GM23338 (cell line): ENCODE results near the gene RBP2. TPM values are rescaled to one million over a fixed set of nuclear protein-coding genes. Genes with fewer than 3 reads are reported as not detected.

Experiments
- ATAC-seq: fragments of 200-7000 bp; cut with Tn5 transposase; 3 replicates; pipeline ENCODE4 v1.9.1; 2020
- DNase-seq: peaks from one replicate; pipeline ENCODE4 v3.0.0-alpha.2; 2015; ENCODE audit warnings: low spot score
- H2AFZ ChIP-seq: fragments of 200-600 bp; sonication (generic); 2 replicates; pipeline ENCODE4 v1.8.0; 2016; ENCODE audit warnings: antibody characterized with exemption, mild to moderate bottlenecking, moderate library complexity
- H3F3A ChIP-seq: fragments of 200-600 bp; sonication (generic); replicated peaks from 2 replicates; pipeline ENCODE4 v1.8.0; 2017; ENCODE audit warnings: antibody characterized with exemption, mixed run types, low read depth
- H3K27ac ChIP-seq: fragments of 200-600 bp; sonication (generic); 2 replicates; pipeline ENCODE4 v1.6.1; 2016; ENCODE audit warnings: low read depth
- H3K27me3 ChIP-seq: fragments of 200-600 bp; sonication (generic); 2 replicates; pipeline ENCODE4 v1.8.0; 2016; ENCODE audit warnings: mild to moderate bottlenecking, mixed run types, moderate library complexity; ENCODE audit not compliant: insufficient read depth
- H3K36me3 ChIP-seq: fragments of 200-600 bp; sonication (generic); 2 replicates; pipeline ENCODE4 v1.8.0; 2016; ENCODE audit warnings: mild to moderate bottlenecking; ENCODE audit not compliant: insufficient read depth
- H3K4me1 ChIP-seq: fragments of 200-600 bp; sonication (generic); 2 replicates; pipeline ENCODE4 v1.8.0; 2016; ENCODE audit warnings: mild to moderate bottlenecking, moderate library complexity; ENCODE audit not compliant: insufficient read depth
- H3K4me2 ChIP-seq: fragments of 200-600 bp; sonication (generic); 2 replicates; pipeline ENCODE4 v1.7.1; 2017; ENCODE audit warnings: mixed run types
- H3K4me3 ChIP-seq: fragments of 200-600 bp; sonication (generic); 2 replicates; pipeline ENCODE4 v1.6.1; 2016; ENCODE audit warnings: mixed run types
- H3K79me2 ChIP-seq: fragments of 200-600 bp; sonication (generic); replicated peaks from 2 replicates; pipeline ENCODE4 v1.8.0; 2017; ENCODE audit warnings: mild to moderate bottlenecking; ENCODE audit not compliant: insufficient read depth
- H3K9me2 ChIP-seq: fragments of 200-600 bp; sonication (generic); 2 replicates; pipeline ENCODE4 v1.8.0; 2017; ENCODE audit not compliant: insufficient read depth
- H4K20me1 ChIP-seq: fragments of 200-600 bp; sonication (generic); replicated peaks from 2 replicates; pipeline ENCODE4 v1.8.0; 2017; ENCODE audit warnings: mild to moderate bottlenecking; ENCODE audit not compliant: insufficient read depth
- H3K27ac Mint-ChIP-seq: 2 replicates; pipeline ENCODE4 v1.8.0; 2020; ENCODE audit warnings: inconsistent platforms, mild to moderate bottlenecking, moderate library complexity, mixed read lengths
- H3K27me3 Mint-ChIP-seq: 3 replicates; pipeline ENCODE4 v1.8.0; 2022; ENCODE audit warnings: low read depth, mild to moderate bottlenecking, moderate library complexity, mixed read lengths, inconsistent platforms; ENCODE audit not compliant: insufficient read depth, poor library complexity
- H3K36me3 Mint-ChIP-seq: 3 replicates; pipeline ENCODE4 v1.8.0; 2021; ENCODE audit warnings: low read depth, mild to moderate bottlenecking, inconsistent platforms, moderate library complexity, mixed read lengths
- H3K4me1 Mint-ChIP-seq: 3 replicates; pipeline ENCODE4 v1.8.0; 2020; ENCODE audit warnings: mild to moderate bottlenecking, inconsistent platforms, mixed read lengths
- H3K4me3 Mint-ChIP-seq: 3 replicates; pipeline ENCODE4 v1.8.0; 2021; ENCODE audit warnings: moderate library complexity, mild to moderate bottlenecking, inconsistent platforms, mixed read lengths
- H3K9me3 Mint-ChIP-seq: 3 replicates; pipeline ENCODE4 v1.8.0; 2020; ENCODE audit warnings: moderate library complexity, mild to moderate bottlenecking, inconsistent platforms, mixed read lengths
- CREB1 ChIP-seq: fragments of 250-450 bp; sonication (Bioruptor Pico); IDR thresholded peaks from 2 replicates; pipeline ENCODE4 v1.5.0; 2020; ENCODE audit warnings: low read depth, mild to moderate bottlenecking, moderate library complexity
- CTCF ChIP-seq, 2 experiments: fragments of 200-600 bp in 1 of 2; sonication (generic) in 1 of 2; conservative IDR thresholded peaks; 2 replicates each; pipeline versions ENCODE4 v1.5.1 to v1.6.1; 2016 to 2017; ENCODE audit warnings: antibody characterized with exemption in 2 of 2, low read depth in 2 of 2, mild to moderate bottlenecking in 2 of 2, moderate library complexity in 1 of 2
- ETS1 ChIP-seq: IDR thresholded peaks from 2 replicates; pipeline ENCODE4 v1.6.1; 2016; ENCODE audit warnings: antibody characterized with exemption
- EZH2 ChIP-seq: fragments of 200-600 bp; sonication (generic); IDR thresholded peaks from one replicate; pipeline ENCODE4 v1.8.0; 2017; ENCODE audit warnings: antibody characterized with exemption, mild to moderate bottlenecking, low read depth; ENCODE audit not compliant: unreplicated experiment
- JUNB ChIP-seq: IDR thresholded peaks from one replicate; pipeline ENCODE4 v1.6.1; 2016; ENCODE audit warnings: antibody characterized with exemption; ENCODE audit not compliant: unreplicated experiment
- NANOG ChIP-seq: IDR thresholded peaks from 2 replicates; pipeline ENCODE4 v1.6.1; 2016; ENCODE audit warnings: antibody characterized with exemption, borderline replicate concordance
- REST ChIP-seq: IDR thresholded peaks from one replicate; pipeline ENCODE4 v1.6.1; 2018; ENCODE audit warnings: antibody characterized with exemption; ENCODE audit not compliant: unreplicated experiment
- STAT1 ChIP-seq: IDR thresholded peaks from one replicate; pipeline ENCODE4 v1.6.1; 2016; ENCODE audit warnings: antibody characterized with exemption; ENCODE audit not compliant: unreplicated experiment
- ZNF114 ChIP-seq: fragments of 250-450 bp; sonication (Bioruptor Pico); IDR thresholded peaks from 2 replicates; pipeline ENCODE4 v1.5.0; 2020; ENCODE audit warnings: mild to moderate bottlenecking, moderate library complexity
- ZNF331 ChIP-seq: fragments of 250-450 bp; sonication (Bioruptor Pico); IDR thresholded peaks from 2 replicates; pipeline ENCODE4 v1.5.0; 2020; ENCODE audit warnings: low read depth, mild to moderate bottlenecking, moderate library complexity
- polyA plus RNA-seq: library from polyadenylated mRNA; unstranded; fragments of >200 nt; fragmentation: Nextera tagmentation; extraction: Ambion mirVana; gene quantifications from 2 replicates; pipeline ENCODE4 v1.2.1, GENCODE V29; 2016
- total RNA-seq: library from RNA; depleted of rRNA; stranded (reverse); fragments of >200 nt; shearing (Covaris generic); gene quantifications from 2 replicates; pipeline ENCODE4 v1.2.3, GENCODE V29; 2014
- TF ChIP-seq, protein P1 (sequence below): fragments of 250-450 bp; sonication (Bioruptor Pico); IDR thresholded peaks from 2 replicates; pipeline ENCODE4 v1.5.0; 2020; ENCODE audit warnings: mild to moderate bottlenecking, moderate library complexity

RBP2 gene
- total and polyA plus RNA-seq, 2 experiments from 2014 or later: not detected

DNA sequence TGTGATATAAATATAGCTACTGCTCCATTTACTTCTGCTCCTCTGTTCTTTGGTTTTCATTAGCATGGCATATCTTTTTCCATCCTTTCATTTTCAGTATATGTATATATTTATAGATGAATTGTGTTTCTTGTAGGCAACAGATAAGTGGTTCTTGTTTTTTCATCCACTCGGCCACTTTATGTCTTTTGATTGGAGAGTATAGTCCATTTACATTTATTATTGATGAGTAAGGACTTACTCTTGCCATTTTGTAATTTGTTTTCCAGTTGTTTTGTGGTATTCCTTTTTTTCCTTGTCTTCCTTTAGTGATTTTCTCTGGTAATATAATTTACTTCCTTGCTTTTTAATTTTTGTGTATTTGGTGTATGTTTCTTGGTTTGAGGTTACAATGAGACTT lies 60.0 kb downstream of the RBP2 start:
- ATAC-seq: no peak
- Histone ChIP-seq H3K27ac (no peak overlapping the region), H3K36me3 (no peaks in the 10 kb centered on the region; the same call in 1 of the 2 replicates), H2AFZ (no peak overlapping the region), H3F3A (no peaks in the 10 kb centered on the region), H3K4me2 (no peak overlapping the region), H3K9me2 (no peaks in the 10 kb centered on the region), H3K27me3 (no peaks in the 10 kb centered on the region), H3K79me2 (no peaks in the 10 kb centered on the region), H3K4me3 (no peak overlapping the region), H3K4me1 (no peaks in the 10 kb centered on the region), H4K20me1 (no peaks in the 10 kb centered on the region)
- Mint-ChIP-seq H3K4me3 (no peak overlapping the region), H3K36me3 (no peaks in the 10 kb centered on the region; the same call in 2 of the 3 replicates), H3K9me3 (peaks cover 20% of the 10 kb centered on the region), H3K27me3 (peaks cover 2% of the 10 kb centered on the region), H3K4me1 (no peaks in the 10 kb centered on the region), H3K27ac (no peak overlapping the region)
- DNase-seq: no peak
- TF ChIP-seq STAT1: no peak
- no peak for TF ChIP-seq CREB1 (CRISPR knock-in tag)
- TF ChIP-seq ZNF331 (CRISPR knock-in tag): no peak
- no peak for TF ChIP-seq CTCF (conservative IDR thresholded peaks at IDR 0.05; ENCODE audit: low read depth in 2 of 2)
- TF ChIP-seq ZNF114: no peak
- no peak for TF ChIP-seq JUNB
- TF ChIP-seq REST: no peak
- TF ChIP-seq NANOG: no peak
- no peak for TF ChIP-seq EZH2
- TF ChIP-seq ETS1: no peak
- TF ChIP-seq, protein P1, sequence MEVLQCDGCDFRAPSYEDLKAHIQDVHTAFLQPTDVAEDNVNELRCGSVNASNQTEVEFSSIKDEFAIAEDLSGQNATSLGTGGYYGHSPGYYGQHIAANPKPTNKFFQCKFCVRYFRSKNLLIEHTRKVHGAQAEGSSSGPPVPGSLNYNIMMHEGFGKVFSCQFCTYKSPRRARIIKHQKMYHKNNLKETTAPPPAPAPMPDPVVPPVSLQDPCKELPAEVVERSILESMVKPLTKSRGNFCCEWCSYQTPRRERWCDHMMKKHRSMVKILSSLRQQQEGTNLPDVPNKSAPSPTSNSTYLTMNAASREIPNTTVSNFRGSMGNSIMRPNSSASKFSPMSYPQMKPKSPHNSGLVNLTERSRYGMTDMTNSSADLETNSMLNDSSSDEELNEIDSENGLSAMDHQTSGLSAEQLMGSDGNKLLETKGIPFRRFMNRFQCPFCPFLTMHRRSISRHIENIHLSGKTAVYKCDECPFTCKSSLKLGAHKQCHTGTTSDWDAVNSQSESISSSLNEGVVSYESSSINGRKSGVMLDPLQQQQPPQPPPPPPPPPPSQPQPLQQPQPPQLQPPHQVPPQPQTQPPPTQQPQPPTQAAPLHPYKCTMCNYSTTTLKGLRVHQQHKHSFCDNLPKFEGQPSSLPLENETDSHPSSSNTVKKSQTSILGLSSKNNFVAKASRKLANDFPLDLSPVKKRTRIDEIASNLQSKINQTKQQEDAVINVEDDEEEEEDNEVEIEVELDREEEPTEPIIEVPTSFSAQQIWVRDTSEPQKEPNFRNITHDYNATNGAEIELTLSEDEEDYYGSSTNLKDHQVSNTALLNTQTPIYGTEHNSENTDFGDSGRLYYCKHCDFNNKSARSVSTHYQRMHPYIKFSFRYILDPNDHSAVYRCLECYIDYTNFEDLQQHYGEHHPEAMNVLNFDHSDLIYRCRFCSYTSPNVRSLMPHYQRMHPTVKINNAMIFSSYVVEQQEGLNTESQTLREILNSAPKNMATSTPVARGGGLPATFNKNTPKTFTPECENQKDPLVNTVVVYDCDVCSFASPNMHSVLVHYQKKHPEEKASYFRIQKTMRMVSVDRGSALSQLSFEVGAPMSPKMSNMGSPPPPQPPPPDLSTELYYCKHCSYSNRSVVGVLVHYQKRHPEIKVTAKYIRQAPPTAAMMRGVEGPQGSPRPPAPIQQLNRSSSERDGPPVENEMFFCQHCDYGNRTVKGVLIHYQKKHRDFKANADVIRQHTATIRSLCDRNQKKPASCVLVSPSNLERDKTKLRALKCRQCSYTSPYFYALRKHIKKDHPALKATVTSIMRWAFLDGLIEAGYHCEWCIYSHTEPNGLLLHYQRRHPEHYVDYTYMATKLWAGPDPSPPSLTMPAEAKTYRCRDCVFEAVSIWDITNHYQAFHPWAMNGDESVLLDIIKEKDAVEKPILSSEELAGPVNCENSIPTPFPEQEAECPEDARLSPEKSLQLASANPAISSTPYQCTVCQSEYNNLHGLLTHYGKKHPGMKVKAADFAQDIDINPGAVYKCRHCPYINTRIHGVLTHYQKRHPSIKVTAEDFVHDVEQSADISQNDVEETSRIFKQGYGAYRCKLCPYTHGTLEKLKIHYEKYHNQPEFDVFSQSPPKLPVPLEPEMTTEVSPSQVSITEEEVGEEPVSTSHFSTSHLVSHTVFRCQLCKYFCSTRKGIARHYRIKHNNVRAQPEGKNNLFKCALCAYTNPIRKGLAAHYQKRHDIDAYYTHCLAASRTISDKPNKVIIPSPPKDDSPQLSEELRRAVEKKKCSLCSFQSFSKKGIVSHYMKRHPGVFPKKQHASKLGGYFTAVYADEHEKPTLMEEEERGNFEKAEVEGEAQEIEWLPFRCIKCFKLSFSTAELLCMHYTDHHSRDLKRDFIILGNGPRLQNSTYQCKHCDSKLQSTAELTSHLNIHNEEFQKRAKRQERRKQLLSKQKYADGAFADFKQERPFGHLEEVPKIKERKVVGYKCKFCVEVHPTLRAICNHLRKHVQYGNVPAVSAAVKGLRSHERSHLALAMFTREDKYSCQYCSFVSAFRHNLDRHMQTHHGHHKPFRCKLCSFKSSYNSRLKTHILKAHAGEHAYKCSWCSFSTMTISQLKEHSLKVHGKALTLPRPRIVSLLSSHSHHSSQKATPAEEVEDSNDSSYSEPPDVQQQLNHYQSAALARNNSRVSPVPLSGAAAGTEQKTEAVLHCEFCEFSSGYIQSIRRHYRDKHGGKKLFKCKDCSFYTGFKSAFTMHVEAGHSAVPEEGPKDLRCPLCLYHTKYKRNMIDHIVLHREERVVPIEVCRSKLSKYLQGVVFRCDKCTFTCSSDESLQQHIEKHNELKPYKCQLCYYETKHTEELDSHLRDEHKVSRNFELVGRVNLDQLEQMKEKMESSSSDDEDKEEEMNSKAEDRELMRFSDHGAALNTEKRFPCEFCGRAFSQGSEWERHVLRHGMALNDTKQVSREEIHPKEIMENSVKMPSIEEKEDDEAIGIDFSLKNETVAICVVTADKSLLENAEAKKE (CRISPR knock-in tag): no peak
